C4-2B (cell line): ENCODE data around the gene MDFI.

Source experiments
- ZFX ChIP-seq: fragments of 450-650 bp; IDR thresholded peaks from 2 replicates; pipeline ENCODE4 v1.6.1; 2017
- TF ChIP-seq, protein P1 (sequence below): fragments of 450-650 bp; conservative IDR thresholded peaks from 2 replicates; pipeline ENCODE4 v1.5.1; 2017; ENCODE audit warnings: mild to moderate bottlenecking

DNA sequence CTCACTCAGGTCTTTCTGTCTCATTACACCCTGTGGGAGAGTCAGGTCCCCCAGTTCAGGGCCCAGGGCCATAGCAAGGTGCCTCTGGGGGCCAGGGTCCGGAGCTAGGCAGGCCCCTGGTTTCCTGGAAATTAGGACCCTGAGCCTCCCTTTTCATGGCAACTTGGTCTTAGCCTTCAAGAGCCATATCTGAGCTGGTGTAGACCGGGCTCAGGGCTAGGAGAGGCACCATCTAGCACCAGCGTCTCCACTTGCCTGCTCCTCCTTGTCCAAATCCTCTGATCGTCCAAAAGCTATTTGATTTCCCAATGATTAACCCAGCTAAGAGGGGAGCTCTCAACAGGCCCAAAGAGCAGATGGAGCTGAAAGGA is 5.6 kb downstream of the MDFI start:
- TF ChIP-seq, protein P1, sequence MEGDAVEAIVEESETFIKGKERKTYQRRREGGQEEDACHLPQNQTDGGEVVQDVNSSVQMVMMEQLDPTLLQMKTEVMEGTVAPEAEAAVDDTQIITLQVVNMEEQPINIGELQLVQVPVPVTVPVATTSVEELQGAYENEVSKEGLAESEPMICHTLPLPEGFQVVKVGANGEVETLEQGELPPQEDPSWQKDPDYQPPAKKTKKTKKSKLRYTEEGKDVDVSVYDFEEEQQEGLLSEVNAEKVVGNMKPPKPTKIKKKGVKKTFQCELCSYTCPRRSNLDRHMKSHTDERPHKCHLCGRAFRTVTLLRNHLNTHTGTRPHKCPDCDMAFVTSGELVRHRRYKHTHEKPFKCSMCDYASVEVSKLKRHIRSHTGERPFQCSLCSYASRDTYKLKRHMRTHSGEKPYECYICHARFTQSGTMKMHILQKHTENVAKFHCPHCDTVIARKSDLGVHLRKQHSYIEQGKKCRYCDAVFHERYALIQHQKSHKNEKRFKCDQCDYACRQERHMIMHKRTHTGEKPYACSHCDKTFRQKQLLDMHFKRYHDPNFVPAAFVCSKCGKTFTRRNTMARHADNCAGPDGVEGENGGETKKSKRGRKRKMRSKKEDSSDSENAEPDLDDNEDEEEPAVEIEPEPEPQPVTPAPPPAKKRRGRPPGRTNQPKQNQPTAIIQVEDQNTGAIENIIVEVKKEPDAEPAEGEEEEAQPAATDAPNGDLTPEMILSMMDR: no peak
- no peak for TF ChIP-seq ZFX
